CD4-positive, alpha-beta T cell treated with Interleukin-10 for 1 hour (primary cell): ENCODE data around the gene FAM222B.

Experiments used
- DNase-seq: peaks from one replicate; pipeline ENCODE4 v3.0.0-alpha.2; 2020

The FAM222B gene

GRCh38 chr17:28763804-28764266 is 78.8 kb downstream of the FAM222B start:
- DNase-seq, result peak; percentile 85

GRCh38 chr17:28763137-28763799 is 79.3 kb downstream of the FAM222B start:
- no peak for DNase-seq

GRCh38 chr17:28760601-28761562 is 81.7 kb downstream of the FAM222B start:
- no peak for DNase-seq

DNA sequence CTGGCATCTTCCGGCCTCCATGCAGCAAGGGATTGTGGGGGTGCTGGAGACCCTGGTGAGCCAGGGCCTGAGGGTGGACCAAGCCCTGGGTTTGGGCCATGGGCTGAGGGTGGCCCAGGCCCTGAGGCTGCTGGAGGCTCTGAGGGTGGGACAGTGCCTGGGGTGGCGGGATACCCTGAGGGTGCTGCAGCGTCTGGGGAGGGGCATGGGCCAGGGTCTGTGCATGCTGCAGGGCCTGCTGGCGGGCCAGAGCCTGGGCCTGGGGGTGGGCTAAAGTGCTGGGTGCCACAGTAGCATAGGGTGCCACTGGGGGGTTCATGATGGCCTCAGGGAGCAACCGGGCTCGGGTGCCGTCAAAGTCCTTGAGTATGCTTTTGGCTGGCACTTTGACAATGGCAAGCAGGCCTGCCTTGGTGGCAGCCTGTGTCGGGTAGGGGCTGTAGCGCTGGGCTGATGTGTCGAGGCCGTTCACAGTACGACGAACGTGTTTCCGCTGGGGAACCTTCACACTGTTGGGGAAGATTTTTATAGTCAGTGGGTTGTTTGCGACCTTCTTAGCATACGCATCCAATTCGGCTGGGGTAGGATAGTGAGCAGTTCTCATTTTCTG is 83.2 kb downstream of the FAM222B start:
- no peak for DNase-seq

DNA sequence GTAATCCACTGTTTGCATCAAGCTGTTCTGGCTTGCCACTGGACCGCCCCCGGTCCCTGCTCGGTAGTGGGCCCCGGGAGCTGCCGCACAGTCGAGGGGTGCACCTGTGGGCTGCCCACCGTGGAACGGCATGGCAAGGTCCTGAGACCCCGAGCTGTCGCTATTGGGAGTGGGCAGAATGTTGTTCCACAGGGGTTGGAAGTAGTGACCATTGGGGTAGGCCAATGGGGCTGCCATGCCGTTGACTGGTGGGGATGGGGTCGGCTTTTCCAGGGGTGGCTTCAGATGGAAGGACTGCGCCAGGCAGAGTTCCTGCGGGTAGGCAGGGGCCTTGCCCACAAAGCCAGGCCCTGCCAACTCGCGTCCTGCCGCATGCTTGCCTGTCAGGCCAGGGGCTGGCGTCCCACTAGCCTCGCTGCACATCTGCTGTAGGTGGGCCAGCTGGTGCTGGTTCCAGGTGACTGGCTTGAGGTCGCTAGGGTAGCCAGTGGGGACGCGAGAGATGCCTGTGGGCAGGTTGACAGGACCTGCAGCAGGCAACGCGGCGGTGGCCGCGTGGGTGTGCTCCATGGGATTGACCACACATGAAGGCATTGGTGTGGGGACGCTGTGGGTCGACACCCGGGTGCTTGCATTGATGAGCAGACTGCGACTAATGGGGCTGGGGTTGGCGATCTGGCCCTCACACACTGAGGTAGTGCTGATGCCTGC is 84.0 kb downstream of the FAM222B start:
- DNase-seq, result no peak

- DNase-seq, result no peak
Observed at GRCh38 chr17:28756049-28756804, 86.4 kb downstream of the FAM222B start.

- DNase-seq, result no peak
Observed at GRCh38 chr17:28755486-28755885, 87.1 kb downstream of the FAM222B start.

- no peak for DNase-seq
Observed at GRCh38 chr17:28751600-28752366, 90.8 kb downstream of the FAM222B start.

- DNase-seq, result peak; percentile 92
Observed at GRCh38 chr17:28750178-28751047, 92.2 kb downstream of the FAM222B start.

DNA sequence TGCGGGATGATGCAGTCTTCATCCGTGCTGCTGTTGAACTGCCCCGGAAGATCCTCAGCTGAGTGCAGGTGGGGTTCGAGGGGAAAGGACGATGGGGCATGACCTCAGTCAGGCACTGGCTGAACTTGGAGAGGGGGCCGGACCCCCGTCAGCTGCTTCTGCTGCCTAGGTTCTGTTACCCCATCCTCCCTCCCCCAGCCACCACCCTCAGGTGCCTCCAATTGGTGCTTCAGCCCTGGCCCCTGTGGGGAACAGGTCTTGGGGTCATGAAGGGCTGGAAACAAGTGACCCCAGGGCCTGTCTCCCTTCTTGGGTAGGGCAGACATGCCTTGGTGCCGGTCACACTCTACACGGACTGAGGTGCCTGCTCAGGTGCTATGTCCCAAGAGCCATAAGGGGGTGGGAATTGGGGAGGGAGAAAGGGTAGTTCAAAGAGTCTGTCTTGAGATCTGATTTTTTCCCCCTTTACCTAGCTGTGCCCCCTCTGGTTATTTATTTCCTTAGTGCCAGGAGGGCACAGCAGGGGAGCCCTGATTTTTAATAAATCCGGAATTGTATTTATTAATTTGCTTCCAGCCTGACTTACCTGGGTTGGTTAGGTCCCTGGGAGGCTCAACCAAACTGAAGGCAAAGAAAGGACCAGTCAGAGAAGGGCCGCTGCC is 92.9 kb downstream of the FAM222B start:
- DNase-seq, result no peak

GRCh38 chr17:28748852-28749515 is 93.6 kb downstream of the FAM222B start:
- no peak for DNase-seq

GRCh38 chr17:28747801-28748750 is 94.5 kb downstream of the FAM222B start:
- DNase-seq, result no peak

GRCh38 chr17:28747051-28747691 is 95.4 kb downstream of the FAM222B start:
- DNase-seq, result no peak

DNA sequence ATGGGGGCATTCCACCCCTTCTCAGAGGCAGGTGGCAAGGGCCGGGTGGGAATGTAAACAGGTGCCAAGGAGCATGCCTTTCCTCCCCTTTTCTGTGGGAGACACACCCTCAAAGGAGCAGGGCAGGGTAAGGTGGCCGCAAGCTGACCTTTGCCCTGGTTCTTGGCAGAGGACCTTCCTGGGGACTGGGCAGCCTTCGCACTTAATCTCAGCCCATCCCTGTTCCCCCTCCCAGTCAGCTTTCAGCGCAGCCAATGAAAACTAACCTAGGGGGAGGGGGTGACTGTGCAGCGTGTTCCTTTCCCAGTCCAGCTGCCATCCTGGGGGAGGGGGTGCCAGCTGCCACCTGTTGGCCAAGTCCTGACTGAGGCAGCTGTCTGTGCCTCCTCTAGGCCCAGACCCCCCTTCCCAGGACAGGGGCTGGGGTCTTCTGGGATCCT is 96.0 kb downstream of the FAM222B start:
- DNase-seq, result no peak

GRCh38 chr17:28745786-28746411 is 96.7 kb downstream of the FAM222B start:
- DNase-seq, result no peak

GRCh38 chr17:28744972-28745785 is 97.4 kb downstream of the FAM222B start:
- DNase-seq, result peak; percentile 39
